GM10266 (cell line): ENCODE measurements around the gene NCCRP1.
A peak's percentile ranks its signal among the peaks of the same experiment; 100 is the strongest.
"Not testable (repeated sequence)": the region's sequence is repeated elsewhere in the genome, so short reads cannot be mapped to it uniquely, and the experiment has no call there.

Experiments
- DNase-seq: peaks from one replicate; pipeline ENCODE4 v3.0.0; 2012; ENCODE audit errors: extremely low spot score
- CTCF ChIP-seq: IDR thresholded peaks from 2 replicates; pipeline ENCODE4 v1.5.1; 2012; ENCODE audit warnings: mild to moderate bottlenecking, low read depth; ENCODE audit not compliant: control insufficient read depth, insufficient read depth; ENCODE audit errors: missing control alignments

The NCCRP1 gene

GRCh38 chr19:39230096-39230764 lies 33.5 kb downstream of the NCCRP1 start:
- no peak for DNase-seq
- no peak for TF ChIP-seq CTCF

DNA sequence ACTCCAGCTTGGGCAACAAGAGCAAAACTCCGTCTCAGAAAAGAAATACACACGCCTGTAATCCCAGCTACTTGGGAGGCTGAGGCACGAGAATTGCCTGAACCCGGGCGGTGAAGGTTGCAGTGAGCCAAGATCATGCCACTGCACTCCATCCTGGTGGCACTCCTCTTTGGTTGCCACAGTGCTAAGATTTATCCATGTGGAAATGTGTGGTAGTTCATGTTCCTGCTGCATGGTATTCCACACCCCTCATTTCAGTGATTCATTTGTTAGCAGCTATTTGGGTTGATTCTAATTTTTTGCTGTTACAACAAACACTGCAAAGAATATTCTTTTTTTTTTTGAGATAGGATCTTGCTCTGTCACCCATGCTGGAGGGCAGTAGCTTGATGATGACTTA lies 35.9 kb downstream of the NCCRP1 start:
- TF ChIP-seq CTCF, result no peak
- DNase-seq, result no peak

GRCh38 chr19:39236527-39236926 lies 39.8 kb downstream of the NCCRP1 start:
- DNase-seq, result no peak

GRCh38 chr19:39237200-39238184 lies 40.7 kb downstream of the NCCRP1 start:
- peak; percentile 58 for DNase-seq
- no peak for TF ChIP-seq CTCF

More at GRCh38 chr19:39236527-39236926, 39.8 kb downstream of the NCCRP1 start:
- TF ChIP-seq CTCF, result no peak

- TF ChIP-seq CTCF, result no peak
- no peak for DNase-seq
These were observed 41.4 kb downstream of the NCCRP1 start for GRCh38 chr19:39238209-39238608.

DNA sequence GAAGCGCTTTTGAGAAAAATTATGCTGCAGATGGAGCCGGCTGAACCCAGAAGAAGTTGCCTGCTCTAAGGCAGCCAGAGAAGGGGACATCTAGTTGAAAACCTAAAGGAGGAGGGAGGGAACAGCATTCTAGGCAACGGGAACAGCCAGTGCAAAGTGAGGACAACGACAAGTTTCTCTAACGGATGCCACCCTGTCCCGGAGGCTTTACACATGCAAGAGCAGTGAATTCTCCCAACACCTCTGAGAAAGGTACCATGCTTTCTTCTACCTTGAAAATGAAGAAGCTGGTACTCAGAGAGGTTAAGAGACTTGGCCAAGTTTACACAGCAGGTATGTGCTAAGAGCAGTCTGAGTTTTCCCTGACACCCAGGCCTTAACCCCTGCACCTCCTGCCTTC lies 42.2 kb downstream of the NCCRP1 start:
- TF ChIP-seq CTCF, result no peak
- no peak for DNase-seq

DNA sequence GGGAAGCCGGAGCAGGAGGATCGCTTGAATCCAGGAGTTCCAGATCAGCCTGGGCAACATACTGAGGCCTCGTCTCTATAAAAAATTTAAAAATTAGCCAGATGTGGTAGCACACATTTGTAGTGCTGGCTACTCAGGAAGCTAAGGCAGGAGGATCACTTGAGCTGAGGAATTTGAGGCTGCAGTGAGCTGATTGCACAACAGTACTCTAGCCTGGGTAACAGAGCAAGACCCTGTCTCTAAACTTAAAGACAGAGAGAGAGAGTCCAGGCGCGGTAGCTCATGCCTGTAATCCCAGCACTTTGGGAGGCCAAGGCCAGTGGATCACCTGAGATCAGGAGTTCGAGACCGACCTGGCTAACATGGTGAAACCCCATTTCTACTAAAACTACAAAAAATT lies 43.7 kb downstream of the NCCRP1 start:
- no peak for DNase-seq
- no peak for TF ChIP-seq CTCF

DNA sequence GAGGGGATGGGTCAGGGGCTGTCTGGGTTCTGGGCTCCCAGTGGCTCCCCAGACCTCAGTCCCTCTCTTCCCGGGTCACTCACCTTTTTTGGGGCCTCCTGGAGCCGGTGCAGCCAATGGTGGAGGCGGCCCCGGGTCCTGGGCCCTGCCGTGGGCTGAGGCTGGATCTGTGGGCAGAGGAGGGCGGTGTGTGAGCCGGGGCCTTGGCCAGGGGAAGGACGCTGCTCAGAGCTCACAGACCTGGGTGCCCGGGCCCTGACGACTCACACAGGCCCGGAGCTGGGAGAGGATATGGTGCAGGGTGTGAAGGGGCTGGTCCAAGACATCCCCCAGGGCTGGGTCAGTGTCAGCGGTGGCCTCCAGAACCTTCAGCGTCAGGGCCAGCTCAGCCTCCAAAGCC lies 47.0 kb downstream of the NCCRP1 start:
- DNase-seq, result not testable (repeated sequence)

- not testable (repeated sequence) for DNase-seq
These were observed 47.8 kb downstream of the NCCRP1 start, which contains the start of gene IFNL3 for GRCh38 chr19:39244410-39245100. IFNL3 (minus strand) TSS chr19:39245006; CDS start chr19:39244967, 39 bp downstream.

GRCh38 chr19:39245166-39245565 lies 48.4 kb downstream of the NCCRP1 start:
- DNase-seq, result not testable (repeated sequence)
